ENCODE measurements around the gene MAPK4.

Gene MAPK4

DNA sequence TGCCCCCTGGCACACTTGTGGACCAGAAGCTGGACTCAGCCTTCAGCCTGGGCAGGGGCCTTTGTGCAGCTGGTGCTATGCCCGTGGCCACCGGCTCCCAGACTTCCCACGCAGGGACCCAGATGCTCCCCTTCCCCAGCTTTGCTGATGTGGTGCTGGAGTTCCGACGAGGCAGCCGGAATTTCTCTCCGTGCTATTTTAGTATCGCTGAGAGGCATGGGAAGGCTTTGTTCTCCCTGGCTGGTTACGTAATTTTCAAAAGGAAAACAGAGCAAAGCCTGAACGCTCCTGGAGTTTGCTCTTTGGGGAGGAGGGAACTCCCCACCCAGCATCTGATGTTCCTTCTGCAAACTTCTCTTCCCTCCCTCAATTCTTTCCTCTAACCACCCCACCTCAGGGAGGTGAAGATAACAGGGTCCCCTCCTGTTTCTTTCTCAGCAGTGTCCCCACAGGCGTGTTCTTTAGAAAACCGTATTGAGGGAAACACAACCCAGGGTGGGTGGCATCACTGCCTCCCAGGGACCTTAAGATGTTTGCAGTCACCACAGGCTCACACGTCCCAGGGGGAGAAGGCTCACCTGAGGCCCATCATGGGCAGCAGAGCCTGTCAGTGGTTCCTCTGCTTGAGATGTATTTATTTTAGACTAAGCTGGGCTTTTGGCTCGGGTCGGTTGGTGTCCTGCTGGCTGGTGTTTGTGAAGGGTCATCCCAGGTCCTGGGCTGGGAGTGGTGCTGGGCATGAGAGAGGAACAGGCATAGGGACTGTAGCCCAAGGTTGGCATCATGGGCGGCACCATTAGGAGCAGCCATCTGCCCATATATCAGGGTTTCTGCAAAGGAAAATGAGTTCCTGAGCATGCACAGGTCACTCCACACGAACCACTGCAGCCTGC is 95.0 kb downstream of the MAPK4 start:
- DNase-seq: no peak

DNA sequence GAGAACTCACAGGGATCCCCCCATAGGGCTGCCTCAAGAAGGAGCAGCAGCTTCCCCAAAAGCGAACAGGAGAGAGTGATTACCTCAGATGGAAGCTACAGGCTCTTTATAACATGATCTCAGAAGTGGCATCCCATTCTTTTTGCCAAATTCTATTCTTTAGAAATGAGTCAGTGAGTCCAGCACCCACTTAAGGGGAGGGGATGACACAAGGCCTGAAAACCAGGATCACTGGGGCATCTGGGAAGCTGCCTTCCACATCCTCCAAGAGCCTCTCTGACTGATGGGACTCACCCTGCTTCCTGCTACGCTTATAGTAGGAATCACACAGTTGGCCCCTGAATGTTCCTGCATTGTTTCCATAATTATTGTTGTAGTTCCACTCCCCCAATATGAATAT is 96.5 kb downstream of the MAPK4 start:
- DNase-seq: no peak

DNA sequence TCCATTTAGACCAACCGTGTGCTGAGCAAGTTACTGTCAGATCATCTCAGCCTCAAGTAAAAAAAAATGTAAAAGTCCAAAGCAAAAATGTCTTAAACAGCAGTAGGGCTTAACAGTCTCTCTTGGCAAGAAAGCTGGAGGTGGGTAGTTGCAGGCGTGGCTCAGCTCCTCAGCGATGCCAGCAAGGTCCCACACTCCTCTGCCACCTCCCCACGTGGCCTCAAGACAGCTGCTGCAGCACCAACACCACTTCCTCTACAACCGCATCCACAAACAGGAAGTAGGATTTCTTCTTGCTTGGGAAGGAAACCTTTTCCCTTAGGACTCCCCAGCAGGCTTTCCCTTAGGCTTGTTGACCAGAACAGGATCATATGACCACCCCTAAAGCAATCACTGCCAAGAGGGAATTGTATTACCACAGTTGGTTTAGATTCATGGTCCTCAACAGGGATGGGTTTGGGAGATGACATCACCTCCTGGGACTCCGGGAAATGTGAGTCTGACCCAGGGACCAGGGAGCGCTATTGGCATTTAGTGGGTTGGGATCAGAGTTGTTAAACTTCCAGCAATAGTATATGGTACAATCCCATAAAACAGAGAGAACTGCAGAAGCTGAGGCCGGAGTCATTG is 97.1 kb downstream of the MAPK4 start:
- DNase-seq: no peak

DNA sequence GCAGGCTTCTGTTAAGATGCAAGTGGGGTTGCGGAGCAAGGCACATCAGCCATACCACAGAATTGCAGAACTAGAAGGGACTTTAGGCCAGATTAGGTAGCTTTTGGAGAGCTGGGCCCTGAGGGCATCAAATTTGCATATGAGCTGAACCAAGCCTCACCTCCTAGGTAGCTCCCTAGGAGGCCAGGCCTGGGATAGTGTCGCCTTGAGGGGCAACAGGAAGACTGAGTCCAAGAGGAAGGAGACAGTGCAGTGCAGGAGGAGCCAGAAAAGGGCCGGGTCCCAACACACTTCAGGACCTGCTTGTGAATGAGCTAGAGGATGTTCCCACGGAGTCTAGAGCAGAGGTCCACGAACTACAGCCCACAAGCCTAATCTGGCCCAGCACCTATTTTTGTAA is 98.7 kb downstream of the MAPK4 start:
- no peak for DNase-seq

DNA sequence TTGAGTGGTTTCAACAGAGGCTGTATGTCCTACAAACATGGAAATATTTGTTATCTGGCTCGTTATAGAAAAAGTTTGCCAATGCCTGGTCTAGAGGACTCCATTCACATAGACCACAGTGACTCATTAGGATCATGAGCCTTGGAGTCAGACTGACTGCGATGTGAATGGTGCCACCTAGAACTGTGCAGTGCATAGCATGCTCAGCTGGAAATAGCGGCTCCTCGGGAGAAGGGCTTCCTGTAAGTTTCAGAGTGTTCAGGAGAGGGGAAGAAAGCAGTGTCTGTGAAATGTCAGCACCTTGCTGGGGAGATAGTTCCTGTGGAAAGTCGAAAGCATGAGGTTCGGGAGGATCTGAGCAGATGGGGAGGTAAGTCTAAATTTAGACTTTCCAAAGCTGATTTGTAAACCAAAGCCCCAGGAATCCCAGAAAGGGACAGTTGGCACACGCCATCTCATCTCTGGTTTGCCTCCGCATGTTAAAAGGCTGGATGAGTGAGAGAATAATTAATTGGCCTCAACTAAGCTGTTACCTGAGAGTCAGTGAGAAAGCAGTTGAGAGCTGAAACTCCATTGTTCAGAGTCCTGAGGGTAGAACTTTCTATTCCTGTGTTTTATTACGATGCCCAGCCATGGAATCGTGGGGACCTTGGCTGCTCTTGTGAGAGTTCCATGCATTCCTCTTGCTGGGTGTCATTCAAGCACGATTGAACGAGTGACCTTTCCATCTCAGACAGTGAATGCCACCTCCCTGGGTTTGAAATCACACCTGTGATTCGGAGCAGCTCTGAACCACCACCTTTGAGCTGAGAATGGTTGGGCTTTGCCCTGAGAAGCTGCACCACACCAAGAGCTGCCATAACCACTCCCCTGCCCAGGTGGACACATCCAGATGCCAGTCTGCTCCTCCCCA is 99.5 kb downstream of the MAPK4 start:
- DNase-seq: no peak

DNA sequence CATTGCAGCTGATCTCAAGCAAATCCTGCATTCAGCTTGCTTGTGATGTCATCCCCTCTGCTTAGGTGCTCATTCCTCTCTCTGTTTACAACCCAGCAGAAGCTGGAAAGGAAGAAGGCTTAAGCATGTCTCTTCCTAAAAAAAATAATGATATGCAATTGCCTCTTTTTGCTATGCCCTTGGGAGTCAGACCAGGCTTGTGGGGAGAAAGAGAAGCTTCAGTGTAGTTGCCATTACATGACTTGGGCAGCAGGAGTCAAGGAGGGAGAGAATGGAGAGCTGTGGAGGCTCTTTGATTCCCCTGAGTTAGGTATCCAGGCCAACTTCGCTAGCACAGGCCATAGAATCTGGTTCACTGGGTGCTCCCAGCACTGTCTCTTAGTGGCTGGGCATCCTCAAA is 101.1 kb downstream of the MAPK4 start:
- no peak for DNase-seq

DNA sequence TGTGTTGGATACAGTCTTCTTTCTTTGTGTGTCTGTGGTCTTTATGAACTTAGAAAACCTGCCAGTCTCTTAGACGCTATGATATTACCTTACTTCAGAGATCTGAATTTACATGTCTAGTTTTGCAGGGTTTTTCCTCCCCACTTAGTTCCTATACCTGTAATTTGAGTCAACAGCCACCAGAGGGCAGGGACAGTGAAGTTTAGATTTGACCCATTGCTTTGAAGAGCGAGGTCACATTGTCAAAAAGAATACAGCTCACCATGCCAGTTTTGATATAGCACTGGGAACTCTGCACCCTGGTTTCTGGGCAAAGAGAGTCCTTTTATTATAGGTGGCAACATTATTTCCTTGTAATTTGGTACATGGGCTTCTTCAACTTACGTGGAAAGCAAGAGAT is 102.3 kb downstream of the MAPK4 start:
- DNase-seq: no peak

DNA sequence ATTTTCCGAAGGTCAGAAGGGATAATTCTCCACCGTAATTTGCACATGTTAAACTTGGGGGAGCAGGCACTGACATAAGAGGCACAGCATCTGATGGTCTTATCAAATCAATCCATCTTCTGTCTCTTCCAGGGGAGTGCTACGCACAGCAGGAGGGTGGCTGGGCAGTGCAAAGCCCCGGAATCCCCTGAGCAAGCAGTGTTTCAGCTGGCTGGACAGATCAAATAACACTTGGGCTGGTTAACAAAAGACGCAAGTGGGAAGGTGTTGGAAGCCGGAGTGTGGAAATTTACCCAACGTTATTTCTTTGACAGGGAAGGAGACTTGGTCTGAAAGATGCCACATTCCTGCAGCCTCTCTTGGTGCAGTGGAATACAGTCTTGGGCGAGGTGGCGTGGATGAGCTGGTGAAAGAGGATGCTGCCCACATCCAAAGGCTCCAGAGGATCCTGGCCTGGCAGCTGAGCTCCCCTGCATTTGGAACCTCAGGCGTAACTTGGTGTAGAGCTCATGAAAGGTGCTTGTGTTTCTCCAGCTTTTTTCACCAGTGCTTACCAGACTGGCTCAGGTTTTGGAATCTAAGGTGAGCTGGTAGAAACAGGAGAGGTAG is 103.0 kb downstream of the MAPK4 start:
- no peak for DNase-seq

DNA sequence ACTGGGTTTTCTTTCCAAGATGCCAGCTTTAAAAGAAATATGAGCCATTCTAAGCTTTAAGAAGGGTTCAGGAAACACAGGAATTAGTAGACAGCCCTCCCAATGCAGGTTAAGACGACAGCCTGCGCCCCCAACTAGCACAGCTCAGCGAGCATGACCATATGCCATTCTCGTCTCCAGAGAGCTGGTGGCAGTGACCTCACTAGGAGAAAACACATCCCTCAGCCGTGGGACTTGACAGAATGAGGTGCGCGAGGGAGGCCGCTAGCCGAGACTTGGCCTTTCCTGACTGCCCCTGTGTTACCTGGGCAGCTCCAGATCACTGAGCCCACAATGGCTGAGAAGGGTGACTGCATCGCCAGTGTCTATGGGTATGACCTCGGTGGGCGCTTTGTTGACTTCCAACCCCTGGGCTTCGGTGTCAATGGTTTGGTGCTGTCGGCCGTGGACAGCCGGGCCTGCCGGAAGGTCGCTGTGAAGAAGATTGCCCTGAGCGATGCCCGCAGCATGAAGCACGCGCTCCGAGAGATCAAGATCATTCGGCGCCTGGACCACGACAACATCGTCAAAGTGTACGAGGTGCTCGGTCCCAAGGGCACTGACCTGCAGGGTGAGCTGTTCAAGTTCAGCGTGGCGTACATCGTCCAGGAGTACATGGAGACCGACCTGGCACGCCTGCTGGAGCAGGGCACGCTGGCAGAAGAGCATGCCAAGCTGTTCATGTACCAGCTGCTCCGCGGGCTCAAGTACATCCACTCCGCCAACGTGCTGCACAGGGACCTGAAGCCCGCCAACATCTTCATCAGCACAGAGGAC is 103.9 kb downstream of the MAPK4 start:
- DNase-seq: no peak

DNA sequence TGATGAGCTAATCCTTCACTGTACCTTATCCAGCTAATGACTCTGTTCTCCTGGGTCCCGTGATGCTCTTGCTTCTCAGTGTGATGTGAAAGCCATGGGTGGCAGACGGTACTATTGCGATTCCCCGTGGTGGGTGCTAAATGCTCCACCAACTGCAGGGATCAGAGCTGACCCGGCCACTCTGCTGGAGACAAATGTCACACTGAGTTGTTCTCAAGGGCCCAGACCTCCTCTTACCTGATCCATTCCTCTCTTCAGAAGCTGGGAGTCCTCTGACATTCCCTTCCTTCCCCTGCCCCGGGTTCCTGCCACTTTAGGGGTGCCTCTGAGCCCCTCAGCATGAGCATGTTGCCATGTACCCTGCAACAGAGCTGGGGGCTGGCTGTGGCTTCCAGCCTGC is 105.1 kb downstream of the MAPK4 start:
- no peak for DNase-seq

DNA sequence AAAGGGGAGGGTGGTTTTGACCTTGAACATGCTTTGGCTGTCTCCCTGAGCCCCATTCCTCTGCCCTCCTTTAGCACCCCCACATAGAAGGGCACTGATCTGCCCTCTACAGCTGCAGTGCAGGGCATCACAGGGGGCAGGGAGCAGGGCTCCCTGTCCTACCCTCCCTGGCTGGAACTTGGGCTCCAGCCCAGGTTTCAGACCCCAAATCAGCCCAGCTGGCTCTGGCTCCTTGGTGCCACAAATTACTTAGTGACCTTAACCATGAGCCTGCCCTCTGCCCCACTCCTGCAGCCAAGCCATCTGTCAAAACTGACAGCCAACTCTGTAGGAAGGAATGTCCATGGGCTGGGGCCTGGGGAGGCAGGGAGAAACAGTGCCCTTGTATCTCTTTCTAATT is 105.6 kb downstream of the MAPK4 start:
- no peak for DNase-seq

DNA sequence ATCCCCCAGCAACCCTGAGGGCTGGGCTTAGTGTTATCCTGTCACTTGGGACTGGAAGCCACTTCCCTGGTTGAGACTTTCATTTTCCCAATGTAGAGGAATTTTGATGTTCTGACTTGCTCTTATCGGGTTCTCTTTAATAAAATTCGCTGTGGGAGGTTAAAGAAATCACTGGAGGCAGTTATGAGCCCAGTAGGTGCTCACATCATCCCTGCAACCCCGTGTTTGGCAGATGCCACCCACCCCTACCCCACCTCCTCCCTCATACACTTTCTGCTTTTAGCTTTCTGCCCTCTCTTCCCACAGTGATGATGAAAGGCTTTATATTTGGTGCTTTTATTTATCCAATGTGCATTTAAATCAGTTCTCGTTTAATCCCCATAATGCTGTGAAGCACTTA is 106.6 kb downstream of the MAPK4 start:
- no peak for DNase-seq

DNA sequence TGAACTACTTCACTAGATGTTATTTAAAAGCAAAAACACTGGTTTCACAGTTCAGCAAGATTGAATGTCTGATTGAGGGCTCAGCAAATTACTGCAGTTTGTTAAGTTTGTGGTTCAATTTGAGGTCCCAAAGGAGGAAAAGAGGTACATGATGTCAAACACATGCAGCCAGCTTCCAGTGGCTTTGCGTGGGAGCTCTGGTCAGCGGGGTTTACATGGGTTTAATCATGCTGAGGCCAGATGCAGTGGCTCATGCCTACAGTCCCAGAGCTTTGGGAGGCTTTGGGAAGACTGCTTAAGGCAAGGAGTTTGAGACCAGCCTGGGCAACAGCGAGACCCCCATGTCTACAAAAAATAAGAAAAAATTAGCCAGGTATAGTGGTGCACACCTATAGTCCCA is 111.5 kb downstream of the MAPK4 start:
- no peak for DNase-seq

DNA sequence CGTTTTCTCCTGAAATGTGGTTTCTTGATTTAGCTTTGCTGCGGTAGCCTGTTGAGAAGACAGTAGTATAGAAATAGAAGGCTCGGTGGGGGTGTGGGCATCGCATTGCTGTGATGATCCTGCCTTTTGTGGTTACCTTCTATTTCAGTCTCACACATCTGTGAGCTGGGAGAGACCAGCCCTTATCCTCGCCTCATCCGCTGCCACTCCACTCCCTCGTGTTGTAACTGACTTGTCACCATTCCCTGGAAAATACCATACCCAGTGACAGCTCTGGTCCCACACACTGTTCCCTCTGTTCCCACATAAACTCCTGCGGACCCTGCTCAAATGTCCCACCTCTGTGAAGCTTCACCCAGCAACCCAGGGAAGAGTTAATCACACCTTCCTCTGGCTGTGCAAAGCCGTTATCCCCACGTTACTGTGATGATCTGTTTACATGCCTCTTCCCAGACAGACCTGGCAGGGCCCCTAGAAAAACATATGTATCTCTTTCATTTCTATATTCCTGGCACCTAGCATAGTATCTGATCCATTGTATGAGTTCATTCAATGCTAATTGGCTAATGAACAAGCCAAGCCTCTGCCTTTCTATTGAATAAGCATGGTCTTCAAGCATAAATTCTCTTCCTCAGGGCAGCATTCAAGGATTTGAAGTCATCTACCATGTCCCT is 114.6 kb downstream of the MAPK4 start:
- no peak for DNase-seq

DNA sequence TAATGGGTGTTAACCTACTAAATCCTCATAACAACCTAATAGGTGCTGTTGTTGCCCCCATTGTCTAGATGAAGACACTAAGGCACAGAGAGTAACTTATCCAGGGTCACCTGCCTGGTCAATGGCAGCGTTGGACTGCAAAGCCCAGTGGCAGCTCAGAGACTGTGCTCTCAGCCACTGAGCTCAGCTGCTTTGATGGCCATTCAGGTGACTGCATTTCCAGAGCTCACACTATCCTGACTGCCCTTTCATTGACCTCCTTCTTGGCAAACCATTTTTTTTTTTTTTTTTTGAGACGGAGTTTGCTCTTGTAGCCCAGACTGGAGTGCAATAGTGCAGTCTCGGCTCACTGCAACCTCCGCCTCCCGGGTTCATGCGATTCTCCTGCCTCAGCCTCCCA is 115.2 kb downstream of the MAPK4 start:
- no peak for DNase-seq

DNA sequence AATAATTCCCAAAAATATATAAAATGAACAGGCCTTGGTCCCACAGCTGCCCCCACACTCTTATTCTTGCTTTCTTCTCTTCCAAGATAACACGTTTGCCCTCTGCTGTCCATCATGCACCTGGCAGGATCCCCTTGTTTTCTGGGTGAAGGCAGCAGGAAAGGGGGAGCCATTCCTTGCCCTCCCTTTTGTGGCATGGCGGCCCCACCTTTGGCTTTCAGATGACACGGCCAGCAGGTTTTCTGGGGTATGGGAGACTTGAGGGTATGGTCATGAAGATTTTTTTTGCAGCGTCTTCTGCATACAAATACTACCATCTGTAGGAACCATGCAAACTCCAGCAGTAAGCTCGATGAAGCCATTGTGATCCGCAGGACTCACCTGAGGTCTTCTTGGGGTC is 118.8 kb downstream of the MAPK4 start:
- no peak for DNase-seq

DNA sequence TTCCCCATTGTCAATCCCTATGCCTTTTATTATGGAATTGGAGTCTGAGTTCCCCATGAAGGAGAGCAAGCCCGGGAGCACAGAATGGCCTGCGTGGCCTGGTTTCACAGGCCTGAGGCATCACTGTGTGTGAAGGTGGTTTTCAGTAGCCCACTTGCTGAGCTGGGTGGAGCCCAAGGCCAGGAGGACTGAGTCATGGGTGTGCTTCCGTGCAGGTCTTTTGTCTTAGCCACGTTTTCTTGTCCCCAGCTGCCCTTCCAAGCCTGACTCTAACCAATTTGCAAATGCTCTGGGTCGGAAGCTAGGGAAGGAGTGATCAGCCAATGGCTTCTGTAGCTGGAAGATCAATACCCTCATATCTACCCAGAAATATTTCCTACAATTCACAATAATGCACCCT is 119.2 kb downstream of the MAPK4 start:
- DNase-seq: no peak

DNA sequence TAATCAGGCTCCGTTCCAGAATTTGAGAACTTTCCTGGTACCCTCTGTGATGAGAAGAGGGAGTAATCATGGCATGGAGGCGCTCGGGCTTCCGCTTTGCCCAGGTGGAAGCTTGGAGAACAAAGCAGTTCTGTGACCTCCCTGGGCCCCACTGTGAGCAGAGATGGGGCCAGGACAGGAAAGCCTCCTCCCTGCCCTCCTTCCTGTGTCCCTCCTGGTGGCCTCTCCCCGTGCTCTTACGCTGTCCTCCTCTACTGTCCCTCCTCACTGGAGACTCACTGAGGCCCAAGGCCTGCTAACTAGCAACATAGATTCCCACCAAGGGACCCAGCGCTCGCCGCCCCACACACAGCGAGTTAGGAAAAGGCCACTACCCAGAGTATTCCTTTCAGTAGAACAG is 119.8 kb downstream of the MAPK4 start:
- DNase-seq: no peak

DNA sequence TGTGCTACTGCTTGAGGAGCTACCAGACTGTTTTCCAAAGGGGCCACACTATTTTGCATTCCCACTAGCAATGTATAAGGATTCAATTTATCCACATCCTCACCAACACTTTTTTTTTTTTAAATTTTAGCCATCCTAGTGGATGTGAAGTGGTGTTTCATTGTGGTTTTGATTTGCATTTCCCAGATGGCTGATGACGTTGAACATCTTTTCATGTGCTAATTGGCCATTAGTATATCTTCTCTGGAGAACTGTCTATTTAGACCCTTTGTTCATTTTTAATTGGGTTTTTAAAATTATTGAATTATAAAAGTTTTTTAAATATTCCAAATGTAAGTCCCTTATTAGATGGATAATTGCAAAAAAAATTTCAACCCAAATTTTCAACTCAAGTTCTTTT is 121.1 kb downstream of the MAPK4 start:
- no peak for DNase-seq

DNA sequence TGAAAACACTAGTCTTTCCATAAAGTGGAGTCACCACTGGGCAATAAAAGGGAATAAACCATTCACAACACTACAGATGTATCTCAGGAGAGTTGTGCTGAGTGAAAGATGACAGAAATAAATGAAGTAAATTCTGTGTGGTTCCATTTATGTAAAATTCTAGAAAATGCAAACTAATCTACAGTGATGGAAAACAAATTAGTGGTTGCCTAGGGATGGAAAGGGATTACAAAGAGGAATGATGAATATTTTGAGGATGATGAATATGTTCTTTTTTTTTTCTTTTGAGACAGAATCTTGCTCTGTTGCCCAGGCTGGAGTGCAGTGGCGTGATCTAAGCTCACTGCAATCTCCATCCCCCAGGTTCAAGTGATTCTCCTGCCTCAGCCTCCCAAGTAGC is 123.0 kb downstream of the MAPK4 start:
- DNase-seq: no peak

DNA sequence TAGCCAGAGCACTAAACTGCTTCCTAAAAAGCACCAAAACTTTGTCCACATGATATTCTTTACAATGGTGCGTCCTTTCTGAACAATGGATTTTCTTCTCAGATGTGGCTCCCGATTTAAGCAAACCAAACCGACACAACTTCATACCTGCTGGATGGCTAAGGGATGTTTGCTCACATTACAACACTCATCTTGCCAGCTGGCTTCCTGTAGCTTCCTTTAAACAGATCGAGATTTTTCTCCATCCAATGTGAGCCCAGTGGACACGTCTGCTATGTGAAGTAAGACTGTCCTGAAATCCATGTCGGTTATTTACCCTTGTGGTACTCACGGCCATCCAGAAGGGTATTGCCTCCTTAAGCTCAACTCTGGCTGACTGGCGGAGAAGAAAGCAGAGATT is 126.5 kb downstream of the MAPK4 start:
- DNase-seq: no peak

DNA sequence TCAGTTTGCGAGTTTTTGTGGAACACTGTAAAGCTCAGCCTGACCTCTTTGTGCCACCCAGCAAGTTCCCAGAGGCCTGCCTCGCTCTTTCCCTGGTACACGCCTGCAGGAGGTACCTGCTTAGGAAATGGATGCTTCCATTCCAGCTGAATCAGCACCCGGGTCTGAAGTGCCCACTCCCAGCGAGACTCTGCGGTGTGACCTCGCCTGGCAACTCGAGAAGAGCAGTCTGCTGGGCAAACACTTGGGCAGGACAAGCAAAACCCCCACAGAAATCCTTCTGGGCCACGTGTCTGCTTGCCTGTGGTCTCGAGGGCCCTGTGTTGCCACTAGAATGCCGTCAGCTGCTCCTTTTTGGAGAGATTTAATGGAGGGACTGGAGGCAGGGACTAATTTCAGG is 127.6 kb downstream of the MAPK4 start:
- no peak for DNase-seq
